GM21528 (cell line): ENCODE data around the gene TOR4A.

Experiments used
- ATAC-seq: cut with Tn5 transposase; IDR thresholded peaks from one replicate; pipeline ENCODE4 v1.9.1; 2021; ENCODE audit warnings: mild to moderate bottlenecking, moderate library complexity; ENCODE audit not compliant: unreplicated experiment, low FRiP score

Gene TOR4A

GRCh38 chr9:137269231-137269772 is 8.2 kb upstream of the TOR4A start:
- ATAC-seq, result no peak

GRCh38 chr9:137270929-137271695 is 6.4 kb upstream of the TOR4A start:
- no peak for ATAC-seq

- no peak for ATAC-seq
These were observed 5.8 kb upstream of the TOR4A start for GRCh38 chr9:137271696-137272076.

GRCh38 chr9:137272241-137273094 is 5.1 kb upstream of the TOR4A start:
- ATAC-seq, result no peak

GRCh38 chr9:137273095-137273490 is 4.4 kb upstream of the TOR4A start:
- no peak for ATAC-seq

GRCh38 chr9:137273611-137274320 is 3.8 kb upstream of the TOR4A start:
- no peak for ATAC-seq

- ATAC-seq, result no peak
These were observed 2.3 kb upstream of the TOR4A start for GRCh38 chr9:137275203-137275587.

- no peak for ATAC-seq
These were observed 1.7 kb upstream of the TOR4A start for GRCh38 chr9:137275588-137276472.

- no peak for ATAC-seq
These were observed 825 bp upstream of the TOR4A start for GRCh38 chr9:137276473-137277328.

GRCh38 chr9:137278061-137278701 is 655 bp downstream of the TOR4A start:
- ATAC-seq, result peak; percentile 10

GRCh38 chr9:137278721-137279711 is 1.5 kb downstream of the TOR4A start:
- no peak for ATAC-seq

- no peak for ATAC-seq
These were observed 2.4 kb downstream of the TOR4A start for GRCh38 chr9:137279741-137280473.

- no peak for ATAC-seq
These were observed 3.2 kb downstream of the TOR4A start for GRCh38 chr9:137280474-137281344.

- no peak for ATAC-seq
These were observed 4.0 kb downstream of the TOR4A start for GRCh38 chr9:137281345-137282116.

- ATAC-seq, result no peak
These were observed 9.5 kb downstream of the TOR4A start for GRCh38 chr9:137286975-137287383.
